Activated CD4-positive, alpha-beta T cell treated with anti-CD3 and anti-CD28 coated beads for 1 hour (primary cell): Measurements from ENCODE around the gene DHODH.
"Not testable (repeated sequence)": the region's sequence is repeated elsewhere in the genome, so short reads cannot be mapped to it uniquely, and the experiment has no call there.

Source experiments
- DNase-seq: peaks from one replicate; pipeline ENCODE4 v3.0.0-alpha.2; 2020

DHODH gene

GRCh38 chr16:72014675-72015074, 6.1 kb downstream of the DHODH start:
- no peak for DNase-seq

- DNase-seq: no peak
These were observed 6.6 kb downstream of the DHODH start for GRCh38 chr16:72015124-72015523.

- DNase-seq: no peak
These were observed 9.9 kb downstream of the DHODH start for GRCh38 chr16:72018470-72018869.

- DNase-seq: no peak
These were observed 12.5 kb downstream of the DHODH start for GRCh38 chr16:72021043-72021442.

GRCh38 chr16:72022127-72022526, 13.6 kb downstream of the DHODH start:
- no peak for DNase-seq

GRCh38 chr16:72023962-72024361, 15.4 kb downstream of the DHODH start:
- DNase-seq: no peak

- DNase-seq: no peak
These were observed 16.4 kb downstream of the DHODH start for GRCh38 chr16:72024862-72025382.

- no peak for DNase-seq
These were observed 17.0 kb downstream of the DHODH start for GRCh38 chr16:72025404-72026114.

- no peak for DNase-seq
These were observed 19.3 kb downstream of the DHODH start for GRCh38 chr16:72027669-72028378.

- DNase-seq: no peak
These were observed 21.2 kb downstream of the DHODH start for GRCh38 chr16:72029567-72030271.

- DNase-seq: no peak
These were observed 24.9 kb downstream of the DHODH start for GRCh38 chr16:72033437-72033836.

GRCh38 chr16:72036098-72036497, 27.6 kb downstream of the DHODH start:
- DNase-seq: no peak

- DNase-seq: no peak
These were observed 33.7 kb downstream of the DHODH start for GRCh38 chr16:72042157-72042660.

GRCh38 chr16:72043058-72043457, 34.5 kb downstream of the DHODH start:
- no peak for DNase-seq

GRCh38 chr16:72043539-72043938, 35.0 kb downstream of the DHODH start:
- no peak for DNase-seq

GRCh38 chr16:72044296-72044695, 35.8 kb downstream of the DHODH start:
- no peak for DNase-seq

- no peak for DNase-seq
These were observed 36.3 kb downstream of the DHODH start for GRCh38 chr16:72044825-72045359.

- DNase-seq: no peak
These were observed 40.6 kb downstream of the DHODH start for GRCh38 chr16:72049110-72049509.

- DNase-seq: no peak
These were observed 42.4 kb downstream of the DHODH start for GRCh38 chr16:72050769-72051464.

- no peak for DNase-seq
These were observed 43.3 kb downstream of the DHODH start for GRCh38 chr16:72051818-72052217.

GRCh38 chr16:72054254-72054847, 45.8 kb downstream of the DHODH start, which contains the start of gene HP:
Gene HP (plus strand): TSS chr16:72054505. CDS start chr16:72054653, 148 bp downstream.
- not testable (repeated sequence) for DNase-seq

GRCh38 chr16:72055911-72056310, 47.4 kb downstream of the DHODH start:
- no peak for DNase-seq
